K562 (cell line): ENCODE data around the gene TMC2. TPM values are rescaled to one million over a fixed set of nuclear protein-coding genes. Genes with fewer than 3 reads are reported as not detected.

Experiments
- ATAC-seq: fragments of 200-7000 bp; cut with Tn5 transposase; 3 replicates; pipeline ENCODE4 v1.9.1; 2020; ENCODE audit warnings: moderate library complexity
- BruUV-seq: library from RNA; stranded (reverse); fragments of 400-500 nt; replicated peaks from 2 replicates; lab custom pipeline; 2021; lab: Mats Ljungman, UMichigan
- CTCF ChIA-PET: fragments of 300-600 bp; formaldehyde crosslinking; extraction: SDS; loops from one replicate; lab custom pipeline; 2021; ENCODE audit warnings: low intra/inter-chr PET ratio; lab: Yijun Ruan, JAX
- POLR2A ChIA-PET: fragments of 300-600, 350-650 bp; sonication (Branson Sonifier 250); formaldehyde crosslinking; extraction: SDS; loops from one replicate; lab custom pipeline; 2021; ENCODE audit warnings: antibody characterized with exemption, inconsistent platforms; lab: Yijun Ruan, JAX
- DNase-seq, 4 experiments: peaks; one replicate each; pipeline versions ENCODE4 v3.0.0 to v3.0.0-alpha.2; 2011 to 2018; ENCODE audit warnings: low spot score in 3 of 4, mixed read lengths in 3 of 4; ENCODE audit errors: extremely low read depth in 1 of 4
- FAIRE-seq: peaks from 2 replicates; lab custom pipeline; 2011; peaks lifted over from hg19 to GRCh38; lab: Jason Lieb, UNC
- H2AFZ ChIP-seq: 2 replicates; pipeline ENCODE4 v1.6.0; 2011; ENCODE audit warnings: low read depth, low read length, control low read depth, inconsistent platforms
- H3K27ac ChIP-seq: fragments of 200-600 bp; 3 replicates; pipeline ENCODE4 v1.8.0; 2011; ENCODE audit warnings: low read depth, mild to moderate bottlenecking, control low read depth, inconsistent platforms, low read length, moderate library complexity, mixed read lengths; ENCODE audit errors: extremely low read depth
- H3K27me3 ChIP-seq, 2 experiments: fragments of 300-600 bp in 1 of 2; 2 replicates in 1 of 2; 3 replicates in 1 of 2; pipeline versions ENCODE4 v1.6.0 to v1.8.0; 2011; ENCODE audit warnings: inconsistent platforms in 2 of 2, low read length in 2 of 2, mild to moderate bottlenecking in 1 of 2, mixed read lengths in 1 of 2, moderate library complexity in 1 of 2; ENCODE audit not compliant: control insufficient read depth in 2 of 2, insufficient read depth in 2 of 2
- H3K36me3 ChIP-seq: fragments of 300-600 bp; 3 replicates; pipeline ENCODE4 v1.8.0; 2011; ENCODE audit warnings: mild to moderate bottlenecking, low read length, inconsistent platforms; ENCODE audit not compliant: control insufficient read depth, insufficient read depth
- H3K4me1 ChIP-seq, 2 experiments: fragments of 200-600 bp in 1 of 2; replicated peaks in 1 of 2; 2 replicates in 1 of 2; 3 replicates in 1 of 2; pipeline versions ENCODE4 v1.5.1 to v1.8.0; 2011; ENCODE audit warnings: inconsistent platforms in 2 of 2, low read length in 2 of 2, mild to moderate bottlenecking in 1 of 2, mixed read lengths in 1 of 2, moderate library complexity in 1 of 2; ENCODE audit not compliant: control insufficient read depth in 2 of 2, insufficient read depth in 2 of 2
- H3K4me2 ChIP-seq: 2 replicates; pipeline ENCODE4 v1.6.1; 2011; ENCODE audit warnings: low read length, control low read depth, inconsistent platforms, mixed read lengths; ENCODE audit not compliant: insufficient read depth
- H3K4me3 ChIP-seq: fragments of 200-600 bp; sonication (generic), shearing (Covaris generic); 2 replicates; pipeline ENCODE4 v1.5.1; 2016; ENCODE audit warnings: control low read depth, inconsistent platforms
- H3K79me2 ChIP-seq: fragments of 200-600 bp; 3 replicates; pipeline ENCODE4 v1.8.0; 2011; ENCODE audit warnings: low read length, inconsistent platforms; ENCODE audit not compliant: control insufficient read depth, insufficient read depth
- H3K9ac ChIP-seq, 2 experiments: 2 replicates each; pipeline versions ENCODE4 v1.6.0 to v1.6.1; 2011; ENCODE audit warnings: low read depth in 2 of 2, low read length in 2 of 2, control low read depth in 1 of 2, inconsistent platforms in 1 of 2, mild to moderate bottlenecking in 1 of 2, mixed read lengths in 1 of 2; ENCODE audit not compliant: insufficient read depth in 1 of 2
- H3K9me1 ChIP-seq: one replicate; pipeline ENCODE4 v1.6.0; 2011; ENCODE audit warnings: inconsistent platforms, mild to moderate bottlenecking, low read length, moderate library complexity; ENCODE audit not compliant: control insufficient read depth, insufficient read depth
- H3K9me3 ChIP-seq: replicated peaks from 2 replicates; pipeline ENCODE4 v1.5.1; 2011; ENCODE audit warnings: low read depth, low read length, inconsistent platforms; ENCODE audit not compliant: control insufficient read depth, insufficient read depth
- H4K20me1 ChIP-seq: replicated peaks from 2 replicates; pipeline ENCODE4 v1.6.1; 2011; ENCODE audit warnings: low read length, inconsistent platforms, mixed read lengths; ENCODE audit not compliant: control insufficient read depth, insufficient read depth
- HDAC8 ChIP-seq: fragments of 450-650 bp; IDR thresholded peaks from 2 replicates; pipeline ENCODE4 v1.6.1; 2016; ENCODE audit warnings: mild to moderate bottlenecking, missing genetic modification characterization, moderate library complexity, missing compliant biosample characterization
- KLF1 ChIP-seq: fragments of 450-650 bp; IDR thresholded peaks from 2 replicates; pipeline ENCODE4 v1.6.1; 2016; ENCODE audit warnings: missing genetic modification characterization, missing compliant biosample characterization
- MYC ChIP-seq, 2 experiments: fragments of 250-450 bp in 1 of 2; sonication (Bioruptor Pico) in 1 of 2; IDR thresholded peaks; 2 replicates each; pipeline versions ENCODE4 v1.5.1 to v1.6.1; 2012 to 2021; ENCODE audit warnings: low read depth in 2 of 2, borderline replicate concordance in 1 of 2, improper control_type of control experiment in 1 of 2, low read length in 1 of 2, mild to moderate bottlenecking in 1 of 2, moderate library complexity in 1 of 2
- TOE1 ChIP-seq, 2 experiments: fragments of 450-650 bp in 1 of 2; sonication (generic) in 1 of 2; formaldehyde crosslinking in 1 of 2; IDR thresholded peaks; 2 replicates each; pipeline versions ENCODE4 v1.7.1 to v1.8.0; 2016 to 2022; ENCODE audit warnings: borderline replicate concordance in 2 of 2, mild to moderate bottlenecking in 2 of 2, antibody characterized with exemption in 1 of 2, inconsistent platforms in 1 of 2, low read depth in 1 of 2, missing genetic modification reagents in 1 of 2, moderate library complexity in 1 of 2
- WGBS: fragments of 100-300 bp; shearing (Covaris generic); methylation state at CpG from one replicate; pipeline ENCODE4 v1.1.6; 2016; ENCODE audit warnings: low coverage, mixed read lengths; ENCODE audit not compliant: insufficient coverage; ENCODE audit errors: missing lambda C conversion rate; 5-methylcytosine and 5-hydroxymethylcytosine counted together
- in situ Hi-C: fragments of 300-500 bp; cut with MboI; formaldehyde crosslinking; loops from 4 replicates; pipeline ENCODE4 v1.15.0; 2018; ENCODE audit warnings: inconsistent platforms, mixed read lengths
- intact Hi-C: fragments of 100-400 bp; cut with micrococcal nuclease; formaldehyde crosslinking; loops from 2 replicates; pipeline ENCODE4 v1.14.2; 2022
- polyA plus RNA-seq, 8 experiments: library from polyadenylated mRNA; depleted of rRNA in 4 of 8; stranded (reverse) in 5 of 8; unstranded in 3 of 8; fragments of >200 nt; fragmentation: Nextera tagmentation in 2 of 8; fragmentation: Illumina TruSeq in 1 of 8; extraction: Ambion mirVana in 2 of 8; extraction: Trizol in 1 of 8; gene quantifications; 2 replicates each; pipeline versions ENCODE4 v1.2.1 to v1.2.3, GENCODE V29; 2011 to 2014; ENCODE audit warnings: inconsistent platforms in 1 of 8, missing spikeins in 1 of 8
- total RNA-seq, 7 experiments: library from RNA; depleted of rRNA in 6 of 7; stranded (reverse); fragments of >200 nt in 6 of 7; fragmentation: Illumina TruSeq in 2 of 7; extraction: Trizol in 2 of 7; gene quantifications; 2 replicates each; pipeline versions ENCODE4 v1.2.1 to v1.2.3, GENCODE V29; 2011 to 2021; ENCODE audit warnings: low replicate concordance in 1 of 7
- TF ChIP-seq, protein P1 (sequence below): fragments of 250-450 bp; sonication (Bioruptor Pico); IDR thresholded peaks from 2 replicates; pipeline ENCODE4 v1.4.0; 2020; ENCODE audit warnings: borderline replicate concordance
- TF ChIP-seq, protein P2 (sequence below), 2 experiments: fragments of 250-450 bp in 1 of 2; fragments of 450-650 bp in 1 of 2; sonication (Bioruptor Pico) in 1 of 2; IDR thresholded peaks; 2 replicates each; pipeline versions ENCODE4 v1.6.1 to v1.8.0; 2016 to 2021; ENCODE audit warnings: mild to moderate bottlenecking in 2 of 2, moderate library complexity in 2 of 2, missing compliant biosample characterization in 1 of 2, missing genetic modification characterization in 1 of 2
- TF ChIP-seq, protein P3 (sequence below): fragments of 250-450 bp; sonication (Bioruptor Pico); IDR thresholded peaks from 2 replicates; pipeline ENCODE4 v1.8.0; 2021; ENCODE audit warnings: moderate library complexity, mild to moderate bottlenecking, inconsistent platforms

Gene TMC2
- total and polyA plus RNA-seq, 9 of the 15 experiments (the other 6 are each of a cell fraction or from before 2014, with no cell fraction given) = not detected

DNA sequence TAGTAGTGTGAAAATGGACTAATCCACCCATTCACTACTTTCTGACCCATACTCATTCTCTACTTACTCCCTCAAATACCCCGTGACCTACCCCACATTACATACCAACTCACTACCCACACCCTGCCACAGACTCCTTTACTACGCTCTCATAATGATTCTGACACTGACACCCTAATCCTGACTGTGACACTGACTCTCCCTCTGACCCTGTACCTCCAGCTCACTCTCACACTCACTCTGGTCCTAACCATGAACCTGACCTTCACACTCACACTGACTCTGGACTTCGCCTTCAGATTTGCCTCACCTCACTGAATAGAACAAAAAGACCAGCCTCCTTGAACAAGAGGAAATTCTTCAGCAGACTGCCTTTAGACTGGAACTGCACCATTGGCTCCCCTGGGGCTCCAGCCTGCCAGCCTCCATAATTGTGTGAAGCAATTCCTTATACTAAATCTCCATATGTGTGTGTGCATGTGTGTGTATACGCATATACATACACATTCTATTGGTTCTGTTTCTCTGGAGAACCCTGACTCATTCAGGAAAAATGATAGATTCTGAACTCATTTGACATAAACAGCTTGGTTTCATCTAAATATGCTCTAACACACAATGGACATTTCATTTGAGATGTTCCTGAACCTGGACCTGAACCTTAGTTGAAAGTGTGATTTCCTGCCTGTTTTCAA is 17.1 kb upstream of the TMC2 start:
- no peak overlapping the region for H3K4me2 ChIP-seq
- no peaks in the 10 kb centered on the region for H3K36me3 ChIP-seq
- no peaks in the 10 kb centered on the region for H3K79me2 ChIP-seq
- DNase-seq = no peak
- in situ Hi-C loops = no loop called here
- no peaks in the 10 kb centered on the region for H4K20me1 ChIP-seq
- no peaks in the 10 kb centered on the region for H3K27me3 ChIP-seq
- peak; percentile 28; the same call in 2 of the 3 replicates for ATAC-seq
- H3K9me1 ChIP-seq = no peaks in the 10 kb centered on the region
- H3K9ac ChIP-seq = no peak overlapping the region; a peak in 1 of 4 replicates
- H3K4me3 ChIP-seq = no peak overlapping the region
- ChIA-PET POLR2A (interaction anchor here (1.4 kb wide), 1 partner anchor 10 kb away, joined by 3 read pairs; no protein-coding TSS in a partner anchor), CTCF (no interaction called here)
- FAIRE-seq = peak; percentile 15
- H2AFZ ChIP-seq = peak overlapping the region; percentile 89
- intact Hi-C loops = no loop called here
- peaks cover 2 to 17% of the 10 kb centered on the region in 2 experiments; a peak in 4 of 5 replicates for H3K4me1 ChIP-seq
- WGBS = 95% methylated on average over 3 of the region's 4 CpGs
- BruUV-seq = no TSS peak
- H3K27ac ChIP-seq = no peak overlapping the region; the same call in 2 of the 3 replicates
- TF ChIP-seq, protein P1, sequence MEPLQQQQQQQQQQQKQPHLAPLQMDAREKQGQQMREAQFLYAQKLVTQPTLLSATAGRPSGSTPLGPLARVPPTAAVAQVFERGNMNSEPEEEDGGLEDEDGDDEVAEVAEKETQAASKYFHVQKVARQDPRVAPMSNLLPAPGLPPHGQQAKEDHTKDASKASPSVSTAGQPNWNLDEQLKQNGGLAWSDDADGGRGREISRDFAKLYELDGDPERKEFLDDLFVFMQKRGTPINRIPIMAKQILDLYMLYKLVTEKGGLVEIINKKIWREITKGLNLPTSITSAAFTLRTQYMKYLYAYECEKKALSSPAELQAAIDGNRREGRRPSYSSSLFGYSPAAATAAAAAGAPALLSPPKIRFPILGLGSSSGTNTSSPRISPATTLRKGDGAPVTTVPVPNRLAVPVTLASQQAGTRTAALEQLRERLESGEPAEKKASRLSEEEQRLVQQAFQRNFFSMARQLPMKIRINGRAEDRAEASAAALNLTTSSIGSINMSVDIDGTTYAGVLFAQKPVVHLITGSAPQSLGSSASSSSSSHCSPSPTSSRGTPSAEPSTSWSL = no peak
- TF ChIP-seq TOE1 (IDR thresholded peaks at IDR 0.05; ENCODE audit: borderline replicate concordance) (no peak), TOE1 (CRISPR knock-in tag; IDR thresholded peaks at IDR 0.05; ENCODE audit: borderline replicate concordance, low read depth) (no peak), MYC (IDR thresholded peaks at IDR 0.05; ENCODE audit: low read depth, low read length) (no peak), MYC (CRISPR knock-in tag; IDR thresholded peaks at IDR 0.05; ENCODE audit: borderline replicate concordance, low read depth) (no peak), KLF1 (tag) (no peak), HDAC8 (tag) (no peak)
- TF ChIP-seq, protein P2, sequence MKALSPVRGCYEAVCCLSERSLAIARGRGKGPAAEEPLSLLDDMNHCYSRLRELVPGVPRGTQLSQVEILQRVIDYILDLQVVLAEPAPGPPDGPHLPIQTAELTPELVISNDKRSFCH (CRISPR knock-in tag; IDR thresholded peaks at IDR 0.05) = no peak
- TF ChIP-seq, protein P2 (tag; IDR thresholded peaks at IDR 0.05) = no peak
- TF ChIP-seq, protein P3, sequence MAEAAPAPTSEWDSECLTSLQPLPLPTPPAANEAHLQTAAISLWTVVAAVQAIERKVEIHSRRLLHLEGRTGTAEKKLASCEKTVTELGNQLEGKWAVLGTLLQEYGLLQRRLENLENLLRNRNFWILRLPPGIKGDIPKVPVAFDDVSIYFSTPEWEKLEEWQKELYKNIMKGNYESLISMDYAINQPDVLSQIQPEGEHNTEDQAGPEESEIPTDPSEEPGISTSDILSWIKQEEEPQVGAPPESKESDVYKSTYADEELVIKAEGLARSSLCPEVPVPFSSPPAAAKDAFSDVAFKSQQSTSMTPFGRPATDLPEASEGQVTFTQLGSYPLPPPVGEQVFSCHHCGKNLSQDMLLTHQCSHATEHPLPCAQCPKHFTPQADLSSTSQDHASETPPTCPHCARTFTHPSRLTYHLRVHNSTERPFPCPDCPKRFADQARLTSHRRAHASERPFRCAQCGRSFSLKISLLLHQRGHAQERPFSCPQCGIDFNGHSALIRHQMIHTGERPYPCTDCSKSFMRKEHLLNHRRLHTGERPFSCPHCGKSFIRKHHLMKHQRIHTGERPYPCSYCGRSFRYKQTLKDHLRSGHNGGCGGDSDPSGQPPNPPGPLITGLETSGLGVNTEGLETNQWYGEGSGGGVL (CRISPR knock-in tag) = no peak
- H3K9me3 ChIP-seq = no peaks in the 10 kb centered on the region
